WERI-Rb-1 (cell line): Measurements from ENCODE around the gene SLC5A1.

Experiments
- DNase-seq: peaks from one replicate; pipeline ENCODE4 v3.0.0-alpha.2; 2020
- H3K27ac ChIP-seq: fragments of 250-450 bp; sonication (Bioruptor Pico); 2 replicates; pipeline ENCODE4 v1.5.1; 2020; ENCODE audit warnings: mild to moderate bottlenecking, moderate library complexity
- H3K27me3 ChIP-seq: fragments of 250-450 bp; sonication (Bioruptor Pico); 2 replicates; pipeline ENCODE4 v1.5.1; 2021; ENCODE audit warnings: mild to moderate bottlenecking, low read depth, moderate library complexity; ENCODE audit not compliant: insufficient read depth, severe bottlenecking
- H3K36me3 ChIP-seq: fragments of 250-450 bp; sonication (Bioruptor Pico); 2 replicates; pipeline ENCODE4 v1.5.1; 2020; ENCODE audit warnings: mild to moderate bottlenecking, moderate library complexity
- H3K4me3 ChIP-seq: 2 replicates; pipeline ENCODE4 v1.5.1; 2011; ENCODE audit warnings: low read depth, mild to moderate bottlenecking, control low read depth, low read length
- H3K9me3 ChIP-seq: fragments of 250-450 bp; sonication (Bioruptor Pico); 2 replicates; pipeline ENCODE4 v1.5.1; 2021; ENCODE audit warnings: mild to moderate bottlenecking, moderate library complexity; ENCODE audit not compliant: severe bottlenecking
- CTCF ChIP-seq: IDR thresholded peaks from 2 replicates; pipeline ENCODE4 v1.5.1; 2011; ENCODE audit warnings: low read depth, mild to moderate bottlenecking, control low read depth, inconsistent platforms, low read length

Gene SLC5A1

DNA sequence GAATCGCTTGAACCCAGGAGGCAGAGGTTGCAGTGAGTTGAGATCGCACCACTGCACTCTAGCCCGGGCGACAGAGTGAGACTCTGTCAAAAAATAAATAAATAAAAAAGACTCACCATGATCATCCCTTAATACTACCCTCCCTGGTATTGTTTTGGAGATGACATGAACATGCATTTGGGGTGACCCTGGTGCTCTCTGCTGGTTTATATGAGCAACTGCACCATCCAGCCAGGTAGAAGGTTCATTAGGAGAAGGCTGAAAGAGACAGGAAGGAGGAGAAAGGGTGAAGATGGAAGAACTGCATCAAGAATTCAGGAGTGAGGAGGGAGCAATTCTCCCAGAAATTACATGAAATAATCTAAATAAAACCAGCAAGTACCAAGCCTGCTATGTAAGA lies 37.8 kb downstream of the SLC5A1 start:
- Histone ChIP-seq H3K36me3 (no peaks in the 10 kb centered on the region), H3K9me3 (no peaks in the 10 kb centered on the region), H3K27ac (no peak overlapping the region), H3K4me3 (no peak overlapping the region), H3K27me3 (peaks cover 53% of the 10 kb centered on the region)
- TF ChIP-seq CTCF = peak; percentile 66
- DNase-seq = peak; percentile 25

- Histone ChIP-seq H3K27me3 (peaks cover 49% of the 10 kb centered on the region), H3K27ac (no peak overlapping the region), H3K4me3 (no peak overlapping the region), H3K9me3 (no peaks in the 10 kb centered on the region), H3K36me3 (no peaks in the 10 kb centered on the region)
- TF ChIP-seq CTCF = no peak
- DNase-seq = no peak
Measured at GRCh38 chr22:32082331-32082730, 39.3 kb downstream of the SLC5A1 start.

GRCh38 chr22:32083000-32083399 lies 39.9 kb downstream of the SLC5A1 start:
- H3K36me3 ChIP-seq = no peaks in the 10 kb centered on the region
- peaks cover 47% of the 10 kb centered on the region for H3K27me3 ChIP-seq
- TF ChIP-seq CTCF = no peak
- H3K4me3 ChIP-seq = no peak overlapping the region
- no peak for DNase-seq
- no peak overlapping the region for H3K27ac ChIP-seq
- H3K9me3 ChIP-seq = no peaks in the 10 kb centered on the region

DNA sequence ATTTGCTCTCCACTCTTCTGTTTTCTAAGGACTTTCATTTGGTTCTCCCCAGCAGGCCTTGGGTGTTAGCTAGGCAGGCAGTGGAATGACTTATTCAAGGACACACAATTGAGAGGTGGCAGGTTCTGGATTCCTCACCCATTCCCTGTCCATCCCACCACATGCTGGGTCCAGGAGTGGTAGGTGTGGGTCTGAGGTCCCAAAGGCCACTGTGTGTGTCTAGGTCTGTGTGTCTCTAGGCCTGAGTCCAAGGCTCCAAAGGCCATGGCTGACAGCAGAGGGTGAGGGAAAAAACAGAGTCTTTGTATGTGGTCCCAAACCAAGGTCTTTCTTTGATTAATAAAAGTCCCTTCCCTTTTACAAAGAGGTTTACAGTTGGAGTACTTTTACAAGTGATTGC lies 40.8 kb downstream of the SLC5A1 start:
- Histone ChIP-seq H3K27me3 (peaks cover 48% of the 10 kb centered on the region), H3K27ac (no peak overlapping the region), H3K9me3 (no peaks in the 10 kb centered on the region), H3K4me3 (no peak overlapping the region), H3K36me3 (no peaks in the 10 kb centered on the region)
- no peak for TF ChIP-seq CTCF
- no peak for DNase-seq

DNA sequence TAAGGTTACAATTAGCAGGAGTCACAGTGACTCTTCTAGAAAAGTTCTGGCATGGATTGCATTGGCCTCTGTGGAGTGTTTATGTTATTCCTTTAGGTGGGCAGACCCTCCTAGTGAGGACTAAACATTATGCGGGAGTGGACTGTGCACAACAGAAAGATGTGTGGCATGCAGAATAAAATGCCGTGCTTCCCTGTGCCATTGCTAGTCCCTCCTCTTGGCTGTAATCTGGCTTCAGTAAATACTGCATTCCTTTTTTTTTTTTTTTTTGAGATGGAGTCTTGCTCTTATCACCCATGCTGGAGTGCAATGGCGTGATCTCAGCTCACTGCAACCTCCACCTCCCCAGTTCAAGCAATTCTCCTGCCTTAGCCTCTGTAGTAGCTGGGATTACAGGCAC lies 45.0 kb downstream of the SLC5A1 start:
- Histone ChIP-seq H3K27me3 (peaks cover 38% of the 10 kb centered on the region), H3K4me3 (no peak overlapping the region), H3K36me3 (no peaks in the 10 kb centered on the region), H3K27ac (no peak overlapping the region), H3K9me3 (no peaks in the 10 kb centered on the region)
- no peak for DNase-seq
- TF ChIP-seq CTCF = no peak

- TF ChIP-seq CTCF = no peak
- Histone ChIP-seq H3K27me3 (peaks cover 15% of the 10 kb centered on the region), H3K27ac (no peak overlapping the region), H3K9me3 (no peaks in the 10 kb centered on the region), H3K36me3 (no peaks in the 10 kb centered on the region), H3K4me3 (no peak overlapping the region)
- no peak for DNase-seq
Measured at GRCh38 chr22:32097018-32097417, 54.0 kb downstream of the SLC5A1 start.
